Activated CD8-positive, alpha-beta T cell treated with anti-CD3 and anti-CD28 coated beads for 36 hours (primary cell): ENCODE results near the gene ARMC3. TPM values are rescaled to one million over a fixed set of nuclear protein-coding genes. Genes with fewer than 3 reads are reported as not detected.
"Not testable (repeated sequence)": the region's sequence is repeated elsewhere in the genome, so short reads cannot be mapped to it uniquely, and the experiment has no call there.

ENCODE experiments used
- ATAC-seq: fragments of 200-7000 bp; cut with Tn5 transposase; one replicate; pipeline ENCODE4 v1.10.0; 2021; ENCODE audit warnings: mild to moderate bottlenecking, moderate library complexity
- CTCF ChIA-PET: fragments of 350-600 bp; sonication (Branson Sonifier 250); formaldehyde crosslinking; loops from one replicate; lab custom pipeline; 2021; ENCODE audit warnings: antibody characterized with exemption; lab: Charles Lee
- POLR2A ChIA-PET: fragments of 350-600 bp; sonication (Branson Sonifier 250); formaldehyde crosslinking; loops from one replicate; lab custom pipeline; 2021; ENCODE audit warnings: antibody characterized with exemption; lab: Charles Lee
- DNase-seq: peaks from one replicate; pipeline ENCODE4 v3.0.0-alpha.2; 2020
- H3K27ac Mint-ChIP-seq: one replicate; pipeline ENCODE4 v1.8.0; 2021; ENCODE audit warnings: mild to moderate bottlenecking, mixed read lengths
- H3K27me3 Mint-ChIP-seq: one replicate; pipeline ENCODE4 v1.8.0; 2021; ENCODE audit warnings: mixed read lengths
- H3K36me3 Mint-ChIP-seq: one replicate; pipeline ENCODE4 v1.8.0; 2021; ENCODE audit warnings: low read depth, mixed read lengths
- H3K4me1 Mint-ChIP-seq: one replicate; pipeline ENCODE4 v1.8.0; 2021; ENCODE audit warnings: low read depth, mixed read lengths
- H3K4me3 Mint-ChIP-seq: one replicate; pipeline ENCODE4 v1.8.0; 2021; ENCODE audit warnings: mild to moderate bottlenecking, moderate library complexity, mixed read lengths
- H3K9me3 Mint-ChIP-seq: one replicate; pipeline ENCODE4 v1.8.0; 2021; ENCODE audit warnings: mixed read lengths
- intact Hi-C: fragments of 100-400 bp; cut with micrococcal nuclease; formaldehyde crosslinking; loops from one replicate; pipeline ENCODE4 v1.10.0; 2022
- total RNA-seq, 2 experiments: library from RNA; stranded (reverse); gene quantifications; one replicate each; pipeline ENCODE4 v1.2.3, GENCODE V29; 2021
- TF ChIP-seq, protein P1 (sequence below): fragments of 200-600 bp; IDR thresholded peaks from one replicate; pipeline ENCODE4 v1.8.0; 2022; ENCODE audit warnings: antibody characterized with exemption, mild to moderate bottlenecking

ARMC3 gene
- total RNA-seq, 2 experiments from 2014 or later = not detected

DNA sequence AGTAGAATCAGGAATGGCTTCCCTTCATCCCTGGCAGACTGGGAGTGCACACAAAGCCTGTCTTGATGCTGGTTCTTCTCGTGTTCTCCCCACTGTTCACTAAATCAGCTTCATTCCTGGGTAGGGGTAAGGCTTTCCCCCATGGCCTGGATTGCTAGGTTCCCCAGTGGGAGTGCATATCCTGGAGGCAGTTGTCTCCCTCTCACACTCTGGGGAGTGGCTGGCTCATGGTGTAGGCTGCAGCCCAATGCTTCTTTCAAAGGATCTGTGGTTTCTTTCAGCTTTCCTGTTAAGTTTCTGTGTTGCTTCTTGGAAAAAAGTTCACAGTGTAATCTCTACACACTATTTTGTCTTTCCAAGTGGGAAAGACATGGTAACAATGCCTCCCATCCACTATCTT, 32.6 kb upstream of the ARMC3 start:
- Mint-ChIP-seq H3K4me1 (no peaks in the 10 kb centered on the region), H3K9me3 (peaks cover 22% of the 10 kb centered on the region), H3K27ac (no peak overlapping the region), H3K27me3 (no peaks in the 10 kb centered on the region), H3K4me3 (no peak overlapping the region), H3K36me3 (no peaks in the 10 kb centered on the region)
- ATAC-seq (no peak), DNase-seq (no peak)
- TF ChIP-seq, protein P1, sequence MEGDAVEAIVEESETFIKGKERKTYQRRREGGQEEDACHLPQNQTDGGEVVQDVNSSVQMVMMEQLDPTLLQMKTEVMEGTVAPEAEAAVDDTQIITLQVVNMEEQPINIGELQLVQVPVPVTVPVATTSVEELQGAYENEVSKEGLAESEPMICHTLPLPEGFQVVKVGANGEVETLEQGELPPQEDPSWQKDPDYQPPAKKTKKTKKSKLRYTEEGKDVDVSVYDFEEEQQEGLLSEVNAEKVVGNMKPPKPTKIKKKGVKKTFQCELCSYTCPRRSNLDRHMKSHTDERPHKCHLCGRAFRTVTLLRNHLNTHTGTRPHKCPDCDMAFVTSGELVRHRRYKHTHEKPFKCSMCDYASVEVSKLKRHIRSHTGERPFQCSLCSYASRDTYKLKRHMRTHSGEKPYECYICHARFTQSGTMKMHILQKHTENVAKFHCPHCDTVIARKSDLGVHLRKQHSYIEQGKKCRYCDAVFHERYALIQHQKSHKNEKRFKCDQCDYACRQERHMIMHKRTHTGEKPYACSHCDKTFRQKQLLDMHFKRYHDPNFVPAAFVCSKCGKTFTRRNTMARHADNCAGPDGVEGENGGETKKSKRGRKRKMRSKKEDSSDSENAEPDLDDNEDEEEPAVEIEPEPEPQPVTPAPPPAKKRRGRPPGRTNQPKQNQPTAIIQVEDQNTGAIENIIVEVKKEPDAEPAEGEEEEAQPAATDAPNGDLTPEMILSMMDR = no peak
- POLR2A ChIA-PET = no interaction called here
- CTCF ChIA-PET = no interaction called here
- intact Hi-C loops = no loop called here

DNA sequence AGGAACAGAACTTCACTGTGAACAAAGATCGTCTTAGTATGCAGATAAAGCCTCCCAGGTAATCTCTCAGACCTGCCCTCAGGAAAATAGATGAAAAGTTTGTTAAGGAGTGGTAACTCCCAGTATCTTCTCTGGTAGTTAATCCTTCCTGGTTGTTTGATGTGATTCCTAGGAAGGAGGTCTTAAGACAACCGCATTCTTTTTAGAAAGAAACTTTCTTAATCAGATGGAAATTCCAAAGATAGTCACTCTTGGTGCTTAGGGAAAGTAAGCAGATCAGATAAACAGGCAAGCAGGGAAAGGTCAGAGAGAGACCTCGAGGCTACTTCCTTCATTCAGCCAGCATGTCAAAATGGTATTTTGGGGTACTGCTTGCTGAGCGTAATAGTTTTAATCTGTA, 30.5 kb upstream of the ARMC3 start:
- CTCF ChIA-PET = interaction anchor here (1.4 kb wide), 1 partner anchor 92 kb away, joined by 3 read pairs; no protein-coding TSS in a partner anchor
- TF ChIP-seq, protein P1 = no peak
- Mint-ChIP-seq H3K36me3 (no peaks in the 10 kb centered on the region), H3K9me3 (peaks cover 11% of the 10 kb centered on the region), H3K4me1 (no peaks in the 10 kb centered on the region), H3K27ac (no peak overlapping the region), H3K4me3 (no peak overlapping the region), H3K27me3 (no peaks in the 10 kb centered on the region)
- intact Hi-C loops = no loop called here
- DNase-seq = no peak
- POLR2A ChIA-PET = no interaction called here
- no peak for ATAC-seq

DNA sequence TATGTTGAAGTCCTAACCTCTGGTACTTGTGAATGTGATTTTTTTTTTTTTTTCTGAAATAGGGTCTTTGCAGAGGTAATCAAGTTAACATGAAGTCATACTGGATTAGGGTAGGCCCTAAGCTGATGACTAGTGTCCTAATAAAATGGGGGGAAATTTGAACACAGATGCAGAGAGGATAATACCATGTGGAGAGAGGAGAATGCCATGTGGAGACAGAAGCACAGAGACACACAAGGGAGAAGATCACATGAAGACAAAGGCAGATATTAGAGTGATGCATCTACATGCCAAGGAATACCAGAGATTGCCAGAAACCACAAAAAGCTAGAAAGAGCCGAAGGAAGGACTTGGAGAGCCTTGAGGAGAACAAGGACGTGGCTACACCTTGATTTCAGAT, 28.5 kb upstream of the ARMC3 start:
- no peaks in the 10 kb centered on the region for H3K36me3 Mint-ChIP-seq
- peaks cover 5% of the 10 kb centered on the region for H3K9me3 Mint-ChIP-seq
- no peaks in the 10 kb centered on the region for H3K27me3 Mint-ChIP-seq
- no peak for DNase-seq
- H3K27ac Mint-ChIP-seq = no peak overlapping the region
- TF ChIP-seq, protein P1 = no peak
- ChIA-PET POLR2A (no interaction called here), CTCF (no interaction called here)
- intact Hi-C loops = no loop called here
- no peak for ATAC-seq
- H3K4me3 Mint-ChIP-seq = no peak overlapping the region
- no peaks in the 10 kb centered on the region for H3K4me1 Mint-ChIP-seq

DNA sequence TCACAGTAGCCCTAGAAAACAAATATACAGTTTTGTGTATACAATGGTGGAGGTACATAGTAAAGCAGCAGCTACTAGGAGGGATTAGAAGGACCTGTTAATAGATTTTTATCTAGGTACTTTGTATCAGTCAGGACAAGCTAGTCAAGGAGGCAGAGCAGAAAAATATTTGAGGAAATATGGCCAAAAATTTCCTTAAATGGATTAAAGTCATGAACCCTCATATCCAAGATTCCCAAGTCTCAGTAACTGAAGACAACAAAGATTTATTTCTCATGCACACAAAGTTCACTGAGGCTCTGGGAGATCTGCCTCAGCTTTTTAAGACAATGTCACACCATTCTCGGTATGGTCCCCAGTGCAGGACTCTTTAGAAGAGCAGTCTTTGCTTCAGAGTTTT, 28.1 kb upstream of the ARMC3 start:
- no peaks in the 10 kb centered on the region for H3K27me3 Mint-ChIP-seq
- no peak for DNase-seq
- H3K9me3 Mint-ChIP-seq = peaks cover 5% of the 10 kb centered on the region
- POLR2A ChIA-PET = no interaction called here
- no peaks in the 10 kb centered on the region for H3K36me3 Mint-ChIP-seq
- intact Hi-C loops = no loop called here
- no peak overlapping the region for H3K4me3 Mint-ChIP-seq
- no peaks in the 10 kb centered on the region for H3K4me1 Mint-ChIP-seq
- CTCF ChIA-PET = no interaction called here
- TF ChIP-seq, protein P1 = no peak
- ATAC-seq = no peak
- no peak overlapping the region for H3K27ac Mint-ChIP-seq

DNA sequence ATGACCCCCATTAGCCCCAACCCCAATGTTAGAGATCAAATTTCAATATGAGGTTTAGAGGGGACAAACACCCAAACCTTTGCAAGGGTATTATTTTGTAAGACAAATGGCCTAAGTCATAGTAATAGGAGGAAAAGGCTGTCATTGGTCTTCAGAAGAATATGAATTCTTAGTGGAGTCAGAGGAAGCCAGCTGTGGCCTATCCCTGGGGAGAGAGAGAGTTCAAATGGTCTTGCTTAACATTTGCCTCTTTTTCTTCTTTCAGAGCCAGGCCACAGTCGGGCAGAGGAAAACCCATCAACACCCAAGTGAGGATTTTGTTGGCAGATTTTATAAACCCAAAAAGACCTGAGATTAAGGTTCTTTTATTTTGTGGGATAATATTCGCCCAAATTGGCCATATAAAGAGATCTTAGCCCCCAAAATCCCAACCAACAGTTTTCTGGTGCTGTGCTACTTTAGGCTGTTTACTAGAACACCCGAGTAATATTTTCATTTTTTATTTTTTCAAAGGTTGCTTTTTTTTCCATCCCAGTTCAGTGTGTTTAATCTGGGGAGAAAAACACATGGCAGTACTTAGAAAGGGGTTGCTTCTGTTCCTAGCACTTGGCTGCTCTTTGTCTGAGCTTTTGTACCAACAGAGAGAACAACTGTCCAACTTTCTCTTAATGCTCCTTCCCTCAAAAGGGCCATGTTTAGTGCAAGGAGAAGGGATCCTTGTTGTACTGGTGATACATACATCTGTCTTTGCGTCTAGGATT, 26.8 kb upstream of the ARMC3 start:
- ChIA-PET POLR2A (no interaction called here), CTCF (interaction anchor here (1.0 kb wide), 1 partner anchor 327 kb away, joined by 3 read pairs; no protein-coding TSS in a partner anchor)
- DNase-seq (no peak), ATAC-seq (no peak)
- H3K36me3 Mint-ChIP-seq = no peaks in the 10 kb centered on the region
- H3K4me3 Mint-ChIP-seq = no peak overlapping the region
- H3K4me1 Mint-ChIP-seq = no peaks in the 10 kb centered on the region
- H3K27me3 Mint-ChIP-seq = no peaks in the 10 kb centered on the region
- H3K27ac Mint-ChIP-seq = no peak overlapping the region
- peaks cover 5% of the 10 kb centered on the region for H3K9me3 Mint-ChIP-seq
- intact Hi-C loops = no loop called here
- TF ChIP-seq, protein P1 = no peak

DNA sequence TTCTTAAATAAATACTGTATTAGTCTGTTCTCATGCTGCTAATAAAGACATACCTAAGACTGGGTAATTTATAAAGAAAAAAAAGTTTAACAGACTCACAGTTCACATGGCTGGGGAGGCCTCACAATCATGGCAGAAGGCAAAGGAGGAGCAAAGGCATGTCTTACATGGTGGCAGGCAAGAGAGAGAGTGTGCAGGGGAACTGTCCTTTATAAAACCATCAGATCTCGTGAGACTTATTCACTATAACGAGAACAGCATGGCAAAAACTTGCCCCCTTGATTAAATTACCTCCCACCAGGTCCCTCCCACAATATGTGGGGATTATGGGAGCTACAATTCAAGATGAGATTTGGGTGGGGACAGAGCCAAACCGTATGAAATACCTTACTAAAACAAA, 25.7 kb upstream of the ARMC3 start:
- POLR2A ChIA-PET, H3K9me3 Mint-ChIP-seq, H3K27me3 Mint-ChIP-seq, H3K36me3 Mint-ChIP-seq, intact Hi-C loops, H3K4me3 Mint-ChIP-seq, ATAC-seq, H3K4me1 Mint-ChIP-seq, DNase-seq, H3K27ac Mint-ChIP-seq: not testable (repeated sequence)
- CTCF ChIA-PET = interaction anchor here (1.0 kb wide), 1 partner anchor 328 kb away, joined by 3 read pairs; no protein-coding TSS in a partner anchor
